ENCODE measurements around the gene DNM3. TPM values are rescaled to one million over a fixed set of nuclear protein-coding genes. Genes with fewer than 3 reads are reported as not detected.

Gene DNM3
- total RNA-seq, 2 experiments from 2014 or later: 1.6 to 1.8 TPM

DNA sequence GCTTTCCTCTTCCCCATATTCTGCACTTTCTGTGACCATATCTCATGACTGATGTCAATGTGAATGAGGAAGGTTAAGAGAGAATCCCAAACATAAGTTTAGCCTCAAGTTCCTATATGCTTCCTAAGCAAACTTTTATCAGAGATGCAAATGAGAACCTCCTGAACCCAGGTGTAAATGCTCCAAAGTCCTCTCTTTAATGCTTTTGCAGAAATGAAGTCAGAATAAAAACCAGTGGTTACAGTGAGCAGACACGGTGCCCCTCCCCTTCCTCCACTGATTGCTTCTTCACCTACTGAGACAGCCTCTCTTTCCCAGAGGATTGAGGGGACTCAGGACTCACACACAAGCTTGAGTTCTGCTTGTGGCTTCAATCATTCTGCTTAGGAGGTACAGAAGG is 614.2 kb downstream of the DNM3 start:
- ChIA-PET POLR2A (no interaction called here), CTCF (no interaction called here)
- Histone ChIP-seq H3K27ac (ENCODE audit: low read depth in 1 of 2, low read length in 2 of 2) (no peak overlapping the region), H3K27me3 (ENCODE audit: control insufficient read depth in 1 of 2, insufficient read depth in 2 of 2, low read length in 2 of 2) (no peaks in the 10 kb centered on the region), H3K36me3 (ENCODE audit: insufficient read depth, low read length) (no peaks in the 10 kb centered on the region), H3K9me3 (ENCODE audit: control insufficient read depth in 1 of 2, insufficient read depth in 1 of 2, low read length in 2 of 2) (no peaks in the 10 kb centered on the region), H3K4me3 (ENCODE audit: low read length) (no peak overlapping the region), H3K4me1 (ENCODE audit: insufficient read depth, low read length) (peaks cover 7% of the 10 kb centered on the region)
- TF ChIP-seq, protein P1, sequence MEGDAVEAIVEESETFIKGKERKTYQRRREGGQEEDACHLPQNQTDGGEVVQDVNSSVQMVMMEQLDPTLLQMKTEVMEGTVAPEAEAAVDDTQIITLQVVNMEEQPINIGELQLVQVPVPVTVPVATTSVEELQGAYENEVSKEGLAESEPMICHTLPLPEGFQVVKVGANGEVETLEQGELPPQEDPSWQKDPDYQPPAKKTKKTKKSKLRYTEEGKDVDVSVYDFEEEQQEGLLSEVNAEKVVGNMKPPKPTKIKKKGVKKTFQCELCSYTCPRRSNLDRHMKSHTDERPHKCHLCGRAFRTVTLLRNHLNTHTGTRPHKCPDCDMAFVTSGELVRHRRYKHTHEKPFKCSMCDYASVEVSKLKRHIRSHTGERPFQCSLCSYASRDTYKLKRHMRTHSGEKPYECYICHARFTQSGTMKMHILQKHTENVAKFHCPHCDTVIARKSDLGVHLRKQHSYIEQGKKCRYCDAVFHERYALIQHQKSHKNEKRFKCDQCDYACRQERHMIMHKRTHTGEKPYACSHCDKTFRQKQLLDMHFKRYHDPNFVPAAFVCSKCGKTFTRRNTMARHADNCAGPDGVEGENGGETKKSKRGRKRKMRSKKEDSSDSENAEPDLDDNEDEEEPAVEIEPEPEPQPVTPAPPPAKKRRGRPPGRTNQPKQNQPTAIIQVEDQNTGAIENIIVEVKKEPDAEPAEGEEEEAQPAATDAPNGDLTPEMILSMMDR (IDR thresholded peaks at IDR 0.05): no peak
- intact Hi-C loops (cut with DNase I, micrococcal nuclease): no loop called here
- DNase-seq (no peak), ATAC-seq (ENCODE audit: poor library complexity) (no peak)
- H3K27ac Mint-ChIP-seq: no peak overlapping the region
- H3K27me3 Mint-ChIP-seq: no peaks in the 10 kb centered on the region
- H3K4me3 Mint-ChIP-seq: no peak overlapping the region
- H3K9me3 Mint-ChIP-seq: no peaks in the 10 kb centered on the region
- no peaks in the 10 kb centered on the region for H3K36me3 Mint-ChIP-seq (ENCODE audit: low read depth)
- peaks cover 10% of the 10 kb centered on the region for H3K4me1 Mint-ChIP-seq (ENCODE audit: low read depth)

DNA sequence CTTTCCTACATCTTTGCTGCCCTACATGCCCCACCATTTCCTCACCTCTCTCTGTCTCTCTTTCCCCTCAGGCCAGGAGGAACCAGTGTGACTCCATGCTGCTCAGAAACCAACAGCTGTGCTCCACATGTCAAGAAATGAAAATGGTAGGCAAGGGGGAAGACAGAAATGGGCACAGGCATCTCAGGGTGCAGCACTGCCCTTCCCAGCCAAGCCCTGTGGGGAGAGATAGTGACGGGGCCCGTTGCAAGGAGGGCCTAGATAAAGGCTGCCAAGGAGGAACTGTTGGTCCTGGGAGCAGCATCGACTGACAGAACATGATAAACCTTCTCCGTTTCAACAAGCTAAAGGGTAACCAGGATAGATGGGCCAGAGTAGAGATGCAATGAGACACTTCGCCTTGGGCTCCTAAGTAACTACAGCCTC is 615.1 kb downstream of the DNM3 start:
- Mint-ChIP-seq H3K4me1 (ENCODE audit: low read depth) (peaks cover 1% of the 10 kb centered on the region), H3K27ac (no peak overlapping the region), H3K27me3 (no peaks in the 10 kb centered on the region), H3K36me3 (ENCODE audit: low read depth) (no peaks in the 10 kb centered on the region), H3K4me3 (no peak overlapping the region), H3K9me3 (no peaks in the 10 kb centered on the region)
- H3K36me3 ChIP-seq (ENCODE audit: insufficient read depth, low read length): no peaks in the 10 kb centered on the region
- DNase-seq (no peak), ATAC-seq (ENCODE audit: poor library complexity) (no peak)
- H3K27me3 ChIP-seq (ENCODE audit: control insufficient read depth in 1 of 2, insufficient read depth in 2 of 2, low read length in 2 of 2): no peaks in the 10 kb centered on the region
- intact Hi-C loops (cut with DNase I, micrococcal nuclease): no loop called here
- POLR2A ChIA-PET: no interaction called here
- TF ChIP-seq, protein P1 (IDR thresholded peaks at IDR 0.05): no peak
- no peaks in the 10 kb centered on the region for H3K4me1 ChIP-seq (ENCODE audit: insufficient read depth, low read length)
- no peaks in the 10 kb centered on the region for H3K9me3 ChIP-seq (ENCODE audit: control insufficient read depth in 1 of 2, insufficient read depth in 1 of 2, low read length in 2 of 2)
- CTCF ChIA-PET: no interaction called here
- no peak overlapping the region for H3K4me3 ChIP-seq (ENCODE audit: low read length)
- no peak overlapping the region for H3K27ac ChIP-seq (ENCODE audit: low read depth in 1 of 2, low read length in 2 of 2)

DNA sequence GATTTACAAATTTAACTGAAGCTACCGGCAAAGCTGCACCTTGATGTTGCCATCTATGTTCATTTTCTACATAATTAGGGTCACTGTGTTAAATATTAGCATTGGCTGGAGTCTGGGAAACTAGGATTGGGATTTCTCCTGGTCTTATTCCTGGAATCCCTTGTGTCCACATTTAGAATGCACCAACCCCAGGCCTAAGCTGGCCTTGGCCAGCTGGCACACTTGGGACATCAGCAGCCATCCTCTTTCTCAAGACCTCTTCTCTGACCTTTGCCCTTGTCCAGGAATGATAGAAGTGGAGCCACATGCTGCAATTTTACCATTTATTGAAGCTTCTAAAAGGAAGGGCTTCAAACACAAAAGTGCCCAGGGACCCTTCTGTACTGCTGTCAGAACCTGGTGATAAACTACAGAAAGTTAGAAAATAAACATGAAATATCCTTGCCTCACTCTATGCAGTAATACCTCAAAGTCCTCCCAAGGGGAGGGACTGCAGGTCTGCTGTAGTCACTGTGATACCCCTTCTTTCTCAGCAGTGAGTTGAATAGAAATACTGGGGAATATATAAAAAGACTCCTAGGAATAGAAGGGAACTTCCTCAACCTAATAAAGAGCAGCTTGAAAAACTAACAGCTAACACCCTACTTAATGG is 616.3 kb downstream of the DNM3 start:
- POLR2A ChIA-PET: no interaction called here
- Histone ChIP-seq H3K27me3 (ENCODE audit: control insufficient read depth in 1 of 2, insufficient read depth in 2 of 2, low read length in 2 of 2) (no peaks in the 10 kb centered on the region), H3K9me3 (ENCODE audit: control insufficient read depth in 1 of 2, insufficient read depth in 1 of 2, low read length in 2 of 2) (no peaks in the 10 kb centered on the region), H3K36me3 (ENCODE audit: insufficient read depth, low read length) (no peaks in the 10 kb centered on the region), H3K4me3 (ENCODE audit: low read length) (no peak overlapping the region), H3K4me1 (ENCODE audit: insufficient read depth, low read length) (no peaks in the 10 kb centered on the region), H3K27ac (ENCODE audit: low read depth in 1 of 2, low read length in 2 of 2) (no peak overlapping the region)
- intact Hi-C loops (cut with DNase I, micrococcal nuclease): no loop called here
- ATAC-seq (ENCODE audit: poor library complexity) (no peak), DNase-seq (no peak)
- Mint-ChIP-seq H3K4me1 (ENCODE audit: low read depth) (no peaks in the 10 kb centered on the region), H3K27ac (no peak overlapping the region), H3K27me3 (no peaks in the 10 kb centered on the region), H3K9me3 (no peaks in the 10 kb centered on the region), H3K4me3 (no peak overlapping the region), H3K36me3 (ENCODE audit: low read depth) (no peaks in the 10 kb centered on the region)
- TF ChIP-seq, protein P1 (IDR thresholded peaks at IDR 0.05): no peak
- CTCF ChIA-PET: interaction anchor here (1.2 to 1.6 kb wide), 2 partner anchors 7 to 28 kb away, joined by 3 to 4 read pairs; no protein-coding TSS in a partner anchor

Measured in CD4-positive, alpha-beta T cell (primary cell).